Left ventricle myocardium inferior (tissue), 1 donor: ENCODE results near the gene ESPNL. TPM values are rescaled to one million over a fixed set of nuclear protein-coding genes. Genes with fewer than 3 reads are reported as not detected.

Experiments used
- DNase-seq: peaks from one replicate; pipeline ENCODE4 v3.0.0-alpha.2; 2020
- H3K27ac ChIP-seq: fragments of 200-600 bp; replicated peaks from 2 replicates; pipeline ENCODE4 v1.8.0; 2021
- H3K27me3 ChIP-seq: fragments of 200-600 bp; 2 replicates; pipeline ENCODE4 v1.8.0; 2021; ENCODE audit warnings: low read depth
- H3K36me3 ChIP-seq: fragments of 200-600 bp; 2 replicates; pipeline ENCODE4 v1.8.0; 2021
- H3K4me1 ChIP-seq: fragments of 200-600 bp; 2 replicates; pipeline ENCODE4 v1.8.0; 2021
- H3K4me3 ChIP-seq: fragments of 200-600 bp; 2 replicates; pipeline ENCODE4 v1.8.0; 2021; ENCODE audit warnings: mild to moderate bottlenecking, moderate library complexity
- H3K9me3 ChIP-seq: fragments of 200-600 bp; replicated peaks from 2 replicates; pipeline ENCODE4 v1.8.0; 2021
- CTCF ChIP-seq: fragments of 200-600 bp; IDR thresholded peaks from 2 replicates; pipeline ENCODE4 v1.8.0; 2021; ENCODE audit warnings: antibody characterized with exemption, mild to moderate bottlenecking, borderline replicate concordance
- intact Hi-C: fragments of 100-400 bp; cut with micrococcal nuclease; formaldehyde crosslinking; loops from one replicate; pipeline ENCODE4 v1.11.0; 2022
- total RNA-seq: library from RNA; stranded (reverse); fragmentation: NEBNext Ultra II Directional; extraction: Animal tissue kit (Norgen Biotek cat#: 25700); gene quantifications from one replicate; pipeline ENCODE4 v1.2.1, GENCODE V29; 2021
- donor health status: DM: no; HTN: yes; CAD: no; lungs with severe emphysema.

ESPNL gene
- total RNA-seq, 1 donor from 2014 or later = not detected

DNA sequence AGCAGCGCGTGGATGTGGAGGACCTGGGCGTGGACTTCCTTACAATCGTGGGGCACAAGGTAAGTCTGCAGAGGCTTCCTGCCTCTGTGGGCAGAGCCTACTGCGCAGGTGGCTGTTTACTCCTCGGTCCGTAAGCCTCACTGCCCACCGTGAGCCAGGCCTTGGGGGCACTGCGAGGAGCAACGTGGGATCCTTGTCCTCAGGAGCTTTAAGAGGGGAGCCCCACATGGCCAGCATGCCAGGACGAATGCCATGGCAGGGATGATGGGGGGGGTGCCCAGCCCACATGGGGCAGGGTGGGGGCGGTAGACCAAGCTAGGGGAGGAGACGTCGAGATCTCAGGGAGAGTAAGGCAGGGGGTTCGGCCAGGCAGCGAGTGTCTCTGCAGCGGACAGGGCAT, 18.0 kb upstream of the ESPNL start:
- Histone ChIP-seq H3K4me1 (peaks cover 4% of the 10 kb centered on the region), H3K27ac (no peak overlapping the region), H3K4me3 (no peak overlapping the region), H3K27me3 (no peaks in the 10 kb centered on the region), H3K9me3 (peaks cover 8% of the 10 kb centered on the region), H3K36me3 (peaks cover 51% of the 10 kb centered on the region)
- DNase-seq = no peak
- intact Hi-C loops = no loop called here
- TF ChIP-seq CTCF = no peak

- H3K4me3 ChIP-seq = no peak overlapping the region
- no peak overlapping the region for H3K27ac ChIP-seq
- H3K4me1 ChIP-seq = peaks cover 4% of the 10 kb centered on the region
- H3K9me3 ChIP-seq = peaks cover 8% of the 10 kb centered on the region
- no peaks in the 10 kb centered on the region for H3K27me3 ChIP-seq
- no peak for DNase-seq
- intact Hi-C loops = no loop called here
- TF ChIP-seq CTCF = no peak
- peaks cover 44% of the 10 kb centered on the region for H3K36me3 ChIP-seq
These were observed 17.3 kb upstream of the ESPNL start for GRCh38 chr2:238082827-238083226.

GRCh38 chr2:238083919-238084318, 16.2 kb upstream of the ESPNL start:
- intact Hi-C loops = no loop called here
- no peak for DNase-seq
- peaks cover 8% of the 10 kb centered on the region for H3K9me3 ChIP-seq
- H3K27ac ChIP-seq = no peak overlapping the region
- H3K4me1 ChIP-seq = peaks cover 4% of the 10 kb centered on the region
- TF ChIP-seq CTCF = no peak
- no peak overlapping the region for H3K4me3 ChIP-seq
- H3K27me3 ChIP-seq = no peaks in the 10 kb centered on the region
- H3K36me3 ChIP-seq = peaks cover 41% of the 10 kb centered on the region

- intact Hi-C loops = no loop called here
- Histone ChIP-seq H3K4me3 (no peak overlapping the region), H3K36me3 (peaks cover 39% of the 10 kb centered on the region), H3K27ac (no peak overlapping the region), H3K4me1 (peaks cover 4% of the 10 kb centered on the region), H3K27me3 (no peaks in the 10 kb centered on the region), H3K9me3 (peaks cover 5% of the 10 kb centered on the region)
- no peak for DNase-seq
- TF ChIP-seq CTCF = no peak
These were observed 15.4 kb upstream of the ESPNL start for GRCh38 chr2:238084761-238085160.

GRCh38 chr2:238085899-238086298, 14.2 kb upstream of the ESPNL start:
- intact Hi-C loops = no loop called here
- H3K27me3 ChIP-seq = no peaks in the 10 kb centered on the region
- no peaks in the 10 kb centered on the region for H3K9me3 ChIP-seq
- peaks cover 4% of the 10 kb centered on the region for H3K4me1 ChIP-seq
- H3K27ac ChIP-seq = no peak overlapping the region
- peaks cover 29% of the 10 kb centered on the region for H3K36me3 ChIP-seq
- DNase-seq = no peak
- no peak overlapping the region for H3K4me3 ChIP-seq
- no peak for TF ChIP-seq CTCF

GRCh38 chr2:238087211-238087610, 12.9 kb upstream of the ESPNL start:
- peaks cover 4% of the 10 kb centered on the region for H3K4me1 ChIP-seq
- H3K27me3 ChIP-seq = no peaks in the 10 kb centered on the region
- peaks cover 21% of the 10 kb centered on the region for H3K36me3 ChIP-seq
- no peak overlapping the region for H3K4me3 ChIP-seq
- intact Hi-C loops = no loop called here
- no peaks in the 10 kb centered on the region for H3K9me3 ChIP-seq
- TF ChIP-seq CTCF = no peak
- no peak for DNase-seq
- no peak overlapping the region for H3K27ac ChIP-seq
